CD4-positive, alpha-beta T cell (primary cell): ENCODE measurements around the gene SPACA5. TPM values are rescaled to one million over a fixed set of nuclear protein-coding genes. Genes with fewer than 3 reads are reported as not detected.
"Not testable (repeated sequence)": the region's sequence is repeated elsewhere in the genome, so short reads cannot be mapped to it uniquely, and the experiment has no call there.

Experiments
- ATAC-seq: fragments of 200-7000 bp; cut with Tn5 transposase; one replicate; pipeline ENCODE4 v1.10.0; 2022; ENCODE audit warnings: mild to moderate bottlenecking; ENCODE audit not compliant: poor library complexity
- CTCF ChIA-PET: fragments of 350-600 bp; sonication (Branson Sonifier 250); formaldehyde crosslinking; loops from one replicate; lab custom pipeline; 2021; ENCODE audit warnings: antibody characterized with exemption, inconsistent platforms; lab: Charles Lee
- POLR2A ChIA-PET: fragments of 350-600 bp; sonication (Branson Sonifier 250); formaldehyde crosslinking; loops from one replicate; lab custom pipeline; 2021; ENCODE audit warnings: antibody characterized with exemption, inconsistent platforms; lab: Charles Lee
- DNase-seq, 14 experiments: peaks; one replicate each; pipeline ENCODE4 v3.0.0-alpha.2; 2013 to 2020; ENCODE audit warnings: mixed read lengths in 2 of 14
- H3K27ac ChIP-seq, 2 donors: one replicate each; pipeline versions ENCODE4 v1.5.1 to v1.7.0; 2013; ENCODE audit warnings: low read length in 2 of 2, low read depth in 1 of 2, mild to moderate bottlenecking in 1 of 2
- H3K27me3 ChIP-seq, 2 experiments: 1 replicate in 1 of 2; 2 replicates in 1 of 2; pipeline versions ENCODE4 v1.6.1 to v1.7.0; 2013; ENCODE audit warnings: low read length in 2 of 2, control low read depth in 1 of 2, mild to moderate bottlenecking in 1 of 2, moderate library complexity in 1 of 2; ENCODE audit not compliant: insufficient read depth in 2 of 2, control insufficient read depth in 1 of 2
- H3K36me3 ChIP-seq: one replicate; pipeline ENCODE4 v1.6.1; 2013; ENCODE audit warnings: low read length, control low read depth; ENCODE audit not compliant: insufficient read depth
- H3K4me1 ChIP-seq: one replicate; pipeline ENCODE4 v1.6.1; 2013; ENCODE audit warnings: low read length, control low read depth; ENCODE audit not compliant: insufficient read depth
- H3K4me3 ChIP-seq: one replicate; pipeline ENCODE4 v1.5.1; 2013; ENCODE audit warnings: mild to moderate bottlenecking, low read length, moderate library complexity
- H3K9me3 ChIP-seq, 2 experiments: 1 replicate in 1 of 2; 2 replicates in 1 of 2; pipeline versions ENCODE4 v1.6.1 to v1.7.0; 2013; ENCODE audit warnings: low read length in 2 of 2, mild to moderate bottlenecking in 2 of 2, control low read depth in 1 of 2, moderate library complexity in 1 of 2; ENCODE audit not compliant: control insufficient read depth in 1 of 2, insufficient read depth in 1 of 2
- H3K27ac Mint-ChIP-seq: one replicate; pipeline ENCODE4 v1.8.0; 2020; ENCODE audit warnings: mixed read lengths
- H3K27me3 Mint-ChIP-seq: one replicate; pipeline ENCODE4 v1.8.0; 2021; ENCODE audit warnings: mixed read lengths
- H3K36me3 Mint-ChIP-seq: one replicate; pipeline ENCODE4 v1.8.0; 2021; ENCODE audit warnings: low read depth, mixed read lengths
- H3K4me1 Mint-ChIP-seq: one replicate; pipeline ENCODE4 v1.8.0; 2021; ENCODE audit warnings: low read depth, mixed read lengths
- H3K4me3 Mint-ChIP-seq: one replicate; pipeline ENCODE4 v1.8.0; 2020; ENCODE audit warnings: mild to moderate bottlenecking, mixed read lengths
- H3K9me3 Mint-ChIP-seq: one replicate; pipeline ENCODE4 v1.8.0; 2020; ENCODE audit warnings: mixed read lengths
- intact Hi-C, 2 experiments: fragments of 100-400 bp; cut with DNase I in 1 of 2; cut with micrococcal nuclease in 1 of 2; formaldehyde crosslinking; loops; one replicate each; pipeline versions ENCODE4 v1.15.1 to v1.9.0; 2023 to 2025; cut with DNase I, micrococcal nuclease
- total RNA-seq, 174 experiments: library from RNA in 2 of 174; stranded (reverse) in 2 of 174; gene quantifications; one replicate each; pipeline ENCODE4 v1.2.3 and lab custom pipeline; 2021 to 2026
- TF ChIP-seq, protein P1 (sequence below): fragments of 200-600 bp; IDR thresholded peaks from one replicate; pipeline ENCODE4 v1.8.0; 2022; ENCODE audit warnings: antibody characterized with exemption, mild to moderate bottlenecking

The SPACA5 gene
- total RNA-seq, 2 experiments from 2014 or later, result not detected

DNA sequence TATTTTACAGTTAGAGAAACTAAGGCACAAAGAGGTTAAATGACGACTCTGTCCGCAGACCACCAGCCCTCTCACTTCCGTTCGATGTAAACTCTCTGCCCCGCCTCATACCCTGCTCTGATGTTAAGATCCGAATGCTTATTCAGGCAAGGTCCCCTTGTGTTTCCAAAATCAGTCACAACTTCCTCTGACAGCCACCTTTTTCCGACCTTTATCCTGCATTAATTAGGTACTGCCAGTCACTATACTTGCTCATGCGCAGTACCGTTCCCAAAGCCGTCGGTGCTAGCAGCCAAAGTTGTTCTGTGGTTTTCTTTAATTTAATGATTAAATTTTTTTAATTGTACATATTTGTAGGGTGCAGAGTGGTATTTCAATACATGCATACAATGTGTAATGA, 13.7 kb downstream of the SPACA5 start:
- DNase-seq (peak in 5 of 14 experiments; percentile 12 to 60 (median 37)), ATAC-seq (peak; percentile 35)
- H3K9me3 ChIP-seq, H3K27me3 Mint-ChIP-seq, H3K4me1 ChIP-seq, H3K27me3 ChIP-seq, H3K9me3 Mint-ChIP-seq, H3K36me3 Mint-ChIP-seq, CTCF ChIA-PET, H3K36me3 ChIP-seq: not testable (repeated sequence)
- POLR2A ChIA-PET, result interaction anchor here (0.6 to 1.9 kb wide), 10 partner anchors 34 to 1059 kb away, joined by 3 to 9 read pairs (median 3); partner anchors contain the start of genes TBC1D25, WDR45 and ZNF630
- Mint-ChIP-seq H3K4me1 (peaks cover 15% of the 10 kb centered on the region), H3K4me3 (peak overlapping the region; percentile 96), H3K27ac (peak overlapping the region; percentile 99)
- H3K27ac ChIP-seq, result peak overlapping the region in 1 of 2 donors; percentile 87
- intact Hi-C loops, result loop anchor here (5.0 to 10.0 kb wide), 5 partner anchors 366 to 828 kb away; partner anchors contain the start of genes ELK1 (in 2 of the 2), UBA1 (in 2 of the 2) and UXT (in 2 of the 2)
- H3K4me3 ChIP-seq, result peak overlapping the region; percentile 77

DNA sequence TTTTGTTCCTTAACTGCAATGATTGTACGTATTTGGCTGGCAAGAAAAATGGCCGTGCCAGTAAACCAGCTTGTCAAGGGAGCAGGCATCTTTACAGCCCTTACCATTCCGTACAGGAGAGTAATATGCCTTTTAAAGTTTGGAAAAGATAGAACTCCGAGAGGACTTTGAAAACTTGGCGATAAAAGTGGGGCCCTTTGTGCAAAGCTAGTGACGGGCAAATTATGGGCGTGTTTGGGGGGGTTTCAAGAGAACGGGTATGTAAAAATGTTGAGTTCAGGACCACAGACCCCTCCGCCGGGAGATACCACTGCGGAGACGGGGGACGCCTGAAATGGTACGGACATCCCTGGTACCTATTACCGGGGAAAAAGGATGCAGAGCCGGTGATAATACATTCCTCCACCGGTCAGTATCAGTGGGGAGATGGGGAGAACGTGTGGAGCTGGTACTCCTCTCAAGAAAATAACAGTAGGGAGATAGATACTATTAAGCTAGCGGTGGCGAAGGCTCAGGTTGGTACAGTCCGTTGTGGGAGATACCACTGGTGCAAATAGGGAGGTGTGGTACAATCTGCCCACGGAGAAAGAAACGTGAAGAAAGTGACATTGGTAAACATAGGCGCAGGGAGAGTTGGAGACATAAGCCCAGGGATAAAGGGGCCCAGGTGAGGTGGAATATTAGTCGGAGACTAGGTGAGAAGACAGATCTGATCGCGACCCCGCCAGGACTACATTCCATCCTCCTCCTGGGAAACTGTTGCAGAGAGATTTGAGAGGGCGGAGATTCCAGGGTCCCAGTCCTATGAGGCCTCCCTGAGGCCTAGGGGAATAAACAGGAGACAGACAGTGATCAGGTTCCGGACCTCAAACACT, 14.5 kb downstream of the SPACA5 start:
- TF ChIP-seq, protein P1, sequence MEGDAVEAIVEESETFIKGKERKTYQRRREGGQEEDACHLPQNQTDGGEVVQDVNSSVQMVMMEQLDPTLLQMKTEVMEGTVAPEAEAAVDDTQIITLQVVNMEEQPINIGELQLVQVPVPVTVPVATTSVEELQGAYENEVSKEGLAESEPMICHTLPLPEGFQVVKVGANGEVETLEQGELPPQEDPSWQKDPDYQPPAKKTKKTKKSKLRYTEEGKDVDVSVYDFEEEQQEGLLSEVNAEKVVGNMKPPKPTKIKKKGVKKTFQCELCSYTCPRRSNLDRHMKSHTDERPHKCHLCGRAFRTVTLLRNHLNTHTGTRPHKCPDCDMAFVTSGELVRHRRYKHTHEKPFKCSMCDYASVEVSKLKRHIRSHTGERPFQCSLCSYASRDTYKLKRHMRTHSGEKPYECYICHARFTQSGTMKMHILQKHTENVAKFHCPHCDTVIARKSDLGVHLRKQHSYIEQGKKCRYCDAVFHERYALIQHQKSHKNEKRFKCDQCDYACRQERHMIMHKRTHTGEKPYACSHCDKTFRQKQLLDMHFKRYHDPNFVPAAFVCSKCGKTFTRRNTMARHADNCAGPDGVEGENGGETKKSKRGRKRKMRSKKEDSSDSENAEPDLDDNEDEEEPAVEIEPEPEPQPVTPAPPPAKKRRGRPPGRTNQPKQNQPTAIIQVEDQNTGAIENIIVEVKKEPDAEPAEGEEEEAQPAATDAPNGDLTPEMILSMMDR, result no peak
- Mint-ChIP-seq H3K27me3 (no peaks in the 10 kb centered on the region), H3K36me3 (peaks cover 7% of the 10 kb centered on the region), H3K27ac (peak overlapping the region; percentile 99), H3K4me1 (peaks cover 20% of the 10 kb centered on the region), H3K9me3 (no peaks in the 10 kb centered on the region), H3K4me3 (peak overlapping the region; percentile 96)
- H3K4me1 ChIP-seq, result peaks cover 11% of the 10 kb centered on the region
- H3K36me3 ChIP-seq, result no peaks in the 10 kb centered on the region
- ChIA-PET POLR2A (interaction anchor here (0.6 to 1.9 kb wide), 15 partner anchors 19 to 1251 kb away, joined by 3 to 9 read pairs (median 3); partner anchors contain the start of genes HDAC6, TBC1D25, WDR45 and ZNF630), CTCF (interaction anchor here (0.6 kb wide), 1 partner anchor 22 kb away, joined by 3 read pairs; no protein-coding TSS in a partner anchor)
- DNase-seq (peak; percentile 61 to 87 (median 76)), ATAC-seq (peak; percentile 65)
- intact Hi-C loops, result loop anchor here (5.0 to 10.0 kb wide), 5 partner anchors 366 to 829 kb away; partner anchors contain the start of genes ELK1 (in 2 of the 2), UBA1 (in 2 of the 2) and UXT (in 2 of the 2)
- H3K4me3 ChIP-seq, result peak overlapping the region; percentile 77
- H3K9me3 ChIP-seq, result no peaks in the 10 kb centered on the region
- H3K27me3 ChIP-seq, result no peaks in the 10 kb centered on the region
- H3K27ac ChIP-seq, result peak overlapping the region; percentile 87 to 90

DNA sequence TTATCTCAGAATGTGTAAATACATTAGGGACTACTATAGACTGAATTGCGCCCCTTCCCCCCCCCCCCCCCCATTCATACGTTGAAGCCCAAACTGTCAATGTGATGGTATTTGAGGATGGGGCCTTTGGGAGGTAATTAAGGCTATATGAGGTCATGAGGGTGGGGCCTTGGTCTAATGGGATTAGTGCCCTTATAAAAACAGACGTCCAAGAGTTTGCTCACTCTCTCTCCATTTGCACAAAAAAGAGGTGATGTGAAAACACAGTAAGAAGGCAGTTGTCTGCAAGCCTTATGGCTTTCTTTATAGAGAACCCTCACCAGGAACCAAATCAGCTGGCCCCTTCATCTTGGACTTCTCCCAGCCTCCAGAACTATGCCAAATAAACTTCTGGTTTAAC, 15.3 kb downstream of the SPACA5 start:
- Mint-ChIP-seq H3K9me3 (no peaks in the 10 kb centered on the region), H3K36me3 (peaks cover 7% of the 10 kb centered on the region), H3K4me3 (peak overlapping the region; percentile 96), H3K4me1 (peaks cover 26% of the 10 kb centered on the region), H3K27ac (peak overlapping the region; percentile 99), H3K27me3 (no peaks in the 10 kb centered on the region)
- Histone ChIP-seq H3K9me3 (no peaks in the 10 kb centered on the region), H3K4me1 (peaks cover 15% of the 10 kb centered on the region), H3K27me3 (no peaks in the 10 kb centered on the region), H3K36me3 (no peaks in the 10 kb centered on the region), H3K4me3 (no peak overlapping the region), H3K27ac (no peak overlapping the region)
- POLR2A ChIA-PET, result interaction anchor here (1.9 kb wide), 1 partner anchor 186 kb away, joined by 9 read pairs; no protein-coding TSS in a partner anchor
- intact Hi-C loops, result loop anchor here (5.0 to 10.0 kb wide), 5 partner anchors 367 to 830 kb away; partner anchors contain the start of genes ELK1 (in 2 of the 2), UBA1 (in 2 of the 2) and UXT (in 2 of the 2)
- DNase-seq (no peak), ATAC-seq (no peak)
- CTCF ChIA-PET, result no interaction called here
- TF ChIP-seq, protein P1, result no peak
